ENCODE measurements around the gene SPATA17.

DNA sequence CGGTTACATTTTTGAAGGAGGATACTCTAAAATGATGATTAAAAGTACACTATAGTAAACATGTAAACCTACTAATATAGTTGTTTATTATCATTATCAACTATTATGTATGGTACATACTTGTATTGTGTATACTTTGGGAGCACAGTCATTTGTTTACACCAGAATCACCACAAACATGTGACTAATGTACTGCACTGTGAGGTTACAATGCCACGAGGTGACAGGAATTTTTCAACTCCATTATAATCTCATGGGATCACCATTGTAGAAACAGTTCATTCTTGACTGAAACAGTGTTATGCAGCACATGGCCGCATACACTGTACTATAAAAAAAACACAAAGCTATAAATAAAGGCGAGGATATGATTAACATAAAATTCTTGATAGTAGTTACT lies 44.6 kb upstream of the SPATA17 start:
- TF ChIP-seq ZNF8 (CRISPR knock-in tag; IDR thresholded peaks at IDR 0.05) (no peak), PPARA (CRISPR knock-in tag; IDR thresholded peaks at IDR 0.05; ENCODE audit: borderline replicate concordance) (no peak), RARB (CRISPR knock-in tag; IDR thresholded peaks at IDR 0.05) (no peak), BACH2 (CRISPR knock-in tag; IDR thresholded peaks at IDR 0.05; ENCODE audit: borderline replicate concordance) (no peak), ZFP3 (CRISPR knock-in tag; IDR thresholded peaks at IDR 0.05) (no peak)
- TF ChIP-seq, protein P1, sequence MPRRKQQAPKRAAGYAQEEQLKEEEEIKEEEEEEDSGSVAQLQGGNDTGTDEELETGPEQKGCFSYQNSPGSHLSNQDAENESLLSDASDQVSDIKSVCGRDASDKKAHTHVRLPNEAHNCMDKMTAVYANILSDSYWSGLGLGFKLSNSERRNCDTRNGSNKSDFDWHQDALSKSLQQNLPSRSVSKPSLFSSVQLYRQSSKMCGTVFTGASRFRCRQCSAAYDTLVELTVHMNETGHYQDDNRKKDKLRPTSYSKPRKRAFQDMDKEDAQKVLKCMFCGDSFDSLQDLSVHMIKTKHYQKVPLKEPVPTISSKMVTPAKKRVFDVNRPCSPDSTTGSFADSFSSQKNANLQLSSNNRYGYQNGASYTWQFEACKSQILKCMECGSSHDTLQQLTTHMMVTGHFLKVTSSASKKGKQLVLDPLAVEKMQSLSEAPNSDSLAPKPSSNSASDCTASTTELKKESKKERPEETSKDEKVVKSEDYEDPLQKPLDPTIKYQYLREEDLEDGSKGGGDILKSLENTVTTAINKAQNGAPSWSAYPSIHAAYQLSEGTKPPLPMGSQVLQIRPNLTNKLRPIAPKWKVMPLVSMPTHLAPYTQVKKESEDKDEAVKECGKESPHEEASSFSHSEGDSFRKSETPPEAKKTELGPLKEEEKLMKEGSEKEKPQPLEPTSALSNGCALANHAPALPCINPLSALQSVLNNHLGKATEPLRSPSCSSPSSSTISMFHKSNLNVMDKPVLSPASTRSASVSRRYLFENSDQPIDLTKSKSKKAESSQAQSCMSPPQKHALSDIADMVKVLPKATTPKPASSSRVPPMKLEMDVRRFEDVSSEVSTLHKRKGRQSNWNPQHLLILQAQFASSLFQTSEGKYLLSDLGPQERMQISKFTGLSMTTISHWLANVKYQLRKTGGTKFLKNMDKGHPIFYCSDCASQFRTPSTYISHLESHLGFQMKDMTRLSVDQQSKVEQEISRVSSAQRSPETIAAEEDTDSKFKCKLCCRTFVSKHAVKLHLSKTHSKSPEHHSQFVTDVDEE (CRISPR knock-in tag; IDR thresholded peaks at IDR 0.05), result no peak
- TF ChIP-seq, protein P2, sequence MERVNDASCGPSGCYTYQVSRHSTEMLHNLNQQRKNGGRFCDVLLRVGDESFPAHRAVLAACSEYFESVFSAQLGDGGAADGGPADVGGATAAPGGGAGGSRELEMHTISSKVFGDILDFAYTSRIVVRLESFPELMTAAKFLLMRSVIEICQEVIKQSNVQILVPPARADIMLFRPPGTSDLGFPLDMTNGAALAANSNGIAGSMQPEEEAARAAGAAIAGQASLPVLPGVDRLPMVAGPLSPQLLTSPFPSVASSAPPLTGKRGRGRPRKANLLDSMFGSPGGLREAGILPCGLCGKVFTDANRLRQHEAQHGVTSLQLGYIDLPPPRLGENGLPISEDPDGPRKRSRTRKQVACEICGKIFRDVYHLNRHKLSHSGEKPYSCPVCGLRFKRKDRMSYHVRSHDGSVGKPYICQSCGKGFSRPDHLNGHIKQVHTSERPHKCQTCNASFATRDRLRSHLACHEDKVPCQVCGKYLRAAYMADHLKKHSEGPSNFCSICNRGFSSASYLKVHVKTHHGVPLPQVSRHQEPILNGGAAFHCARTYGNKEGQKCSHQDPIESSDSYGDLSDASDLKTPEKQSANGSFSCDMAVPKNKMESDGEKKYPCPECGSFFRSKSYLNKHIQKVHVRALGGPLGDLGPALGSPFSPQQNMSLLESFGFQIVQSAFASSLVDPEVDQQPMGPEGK (CRISPR knock-in tag; IDR thresholded peaks at IDR 0.05; ENCODE audit: borderline replicate concordance), result no peak

All from SK-N-SH treated with all-trans-retinoic acid at 6 μM for 48 hours (cell line).